ENCODE data around the gene USP22. TPM values are rescaled to one million over a fixed set of nuclear protein-coding genes. Genes with fewer than 3 reads are reported as not detected.

Gene USP22
- total and polyA plus RNA-seq, 4 donors = 27.2 to 109 (median 58.1) TPM

DNA sequence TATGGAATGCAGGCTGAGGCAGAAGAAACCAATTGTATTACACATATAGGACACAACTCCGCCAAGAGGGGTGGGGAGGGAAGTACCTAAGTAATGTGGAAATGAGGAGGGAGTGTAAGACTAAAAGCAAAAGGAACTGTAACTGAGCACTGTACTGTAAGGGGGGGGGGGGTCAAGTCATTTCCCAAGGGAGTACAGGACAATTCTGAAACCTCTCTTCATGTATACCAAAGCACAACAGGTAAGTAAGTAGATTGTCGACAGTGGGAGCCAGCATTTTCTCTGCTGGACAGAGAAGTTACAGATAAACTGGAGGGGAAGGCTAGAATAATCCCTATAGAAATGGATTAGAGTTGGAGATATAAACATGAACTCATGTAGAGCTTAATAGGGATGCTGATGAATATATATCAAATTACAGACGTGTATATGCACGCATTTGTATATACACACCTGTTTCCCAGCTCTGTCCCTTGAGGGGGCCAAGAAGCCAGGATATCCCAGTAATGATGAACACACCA, 6.4 kb downstream of the USP22 start:
- Histone ChIP-seq H3K36me3 (ENCODE audit: control insufficient read depth in 4 of 4, insufficient read depth in 3 of 4, low read depth in 1 of 4, low read length in 3 of 4) (peaks cover 0 to 2% (median 0%) of the 10 kb centered on the region in 4 donors), H3K9me3 (ENCODE audit: control insufficient read depth in 4 of 4, low read length in 3 of 4) (no peaks in the 10 kb centered on the region), H3K4me1 (ENCODE audit: control insufficient read depth in 4 of 4, insufficient read depth in 4 of 4, low read length in 3 of 4) (peaks cover 9 to 44% (median 31%) of the 10 kb centered on the region in 4 donors), H3K27ac (ENCODE audit: low read depth in 1 of 2, low read length in 2 of 2) (no peak overlapping the region), H3K4me3 (ENCODE audit: low read depth in 1 of 3, low read length in 3 of 3) (no peak overlapping the region), H3K9ac (ENCODE audit: low read depth in 1 of 2, low read length in 2 of 2) (no peak overlapping the region), H3K27me3 (ENCODE audit: control insufficient read depth in 4 of 4, insufficient read depth in 4 of 4, low read length in 3 of 4) (no peaks in the 10 kb centered on the region)
- 84% methylated on average over 4 of the region's 4 CpGs for WGBS
- DNase-seq (ENCODE audit: low spot score) = no peak
- no peak for TF ChIP-seq YY1 (IDR thresholded peaks at IDR 0.05)
- TF ChIP-seq GABPA (IDR thresholded peaks at IDR 0.05 in 1 of 2, conservative IDR thresholded peaks at IDR 0.05 in 1 of 2) = no peak
- TF ChIP-seq JUND (IDR thresholded peaks at IDR 0.05) = no peak
- no peak for TF ChIP-seq FOXA1 (IDR thresholded peaks at IDR 0.05)
- TF ChIP-seq, protein P1, sequence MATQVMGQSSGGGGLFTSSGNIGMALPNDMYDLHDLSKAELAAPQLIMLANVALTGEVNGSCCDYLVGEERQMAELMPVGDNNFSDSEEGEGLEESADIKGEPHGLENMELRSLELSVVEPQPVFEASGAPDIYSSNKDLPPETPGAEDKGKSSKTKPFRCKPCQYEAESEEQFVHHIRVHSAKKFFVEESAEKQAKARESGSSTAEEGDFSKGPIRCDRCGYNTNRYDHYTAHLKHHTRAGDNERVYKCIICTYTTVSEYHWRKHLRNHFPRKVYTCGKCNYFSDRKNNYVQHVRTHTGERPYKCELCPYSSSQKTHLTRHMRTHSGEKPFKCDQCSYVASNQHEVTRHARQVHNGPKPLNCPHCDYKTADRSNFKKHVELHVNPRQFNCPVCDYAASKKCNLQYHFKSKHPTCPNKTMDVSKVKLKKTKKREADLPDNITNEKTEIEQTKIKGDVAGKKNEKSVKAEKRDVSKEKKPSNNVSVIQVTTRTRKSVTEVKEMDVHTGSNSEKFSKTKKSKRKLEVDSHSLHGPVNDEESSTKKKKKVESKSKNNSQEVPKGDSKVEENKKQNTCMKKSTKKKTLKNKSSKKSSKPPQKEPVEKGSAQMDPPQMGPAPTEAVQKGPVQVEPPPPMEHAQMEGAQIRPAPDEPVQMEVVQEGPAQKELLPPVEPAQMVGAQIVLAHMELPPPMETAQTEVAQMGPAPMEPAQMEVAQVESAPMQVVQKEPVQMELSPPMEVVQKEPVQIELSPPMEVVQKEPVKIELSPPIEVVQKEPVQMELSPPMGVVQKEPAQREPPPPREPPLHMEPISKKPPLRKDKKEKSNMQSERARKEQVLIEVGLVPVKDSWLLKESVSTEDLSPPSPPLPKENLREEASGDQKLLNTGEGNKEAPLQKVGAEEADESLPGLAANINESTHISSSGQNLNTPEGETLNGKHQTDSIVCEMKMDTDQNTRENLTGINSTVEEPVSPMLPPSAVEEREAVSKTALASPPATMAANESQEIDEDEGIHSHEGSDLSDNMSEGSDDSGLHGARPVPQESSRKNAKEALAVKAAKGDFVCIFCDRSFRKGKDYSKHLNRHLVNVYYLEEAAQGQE (IDR thresholded peaks at IDR 0.05) = no peak
- no peak for TF ChIP-seq NR2F2 (IDR thresholded peaks at IDR 0.05)
- TF ChIP-seq, protein P2, sequence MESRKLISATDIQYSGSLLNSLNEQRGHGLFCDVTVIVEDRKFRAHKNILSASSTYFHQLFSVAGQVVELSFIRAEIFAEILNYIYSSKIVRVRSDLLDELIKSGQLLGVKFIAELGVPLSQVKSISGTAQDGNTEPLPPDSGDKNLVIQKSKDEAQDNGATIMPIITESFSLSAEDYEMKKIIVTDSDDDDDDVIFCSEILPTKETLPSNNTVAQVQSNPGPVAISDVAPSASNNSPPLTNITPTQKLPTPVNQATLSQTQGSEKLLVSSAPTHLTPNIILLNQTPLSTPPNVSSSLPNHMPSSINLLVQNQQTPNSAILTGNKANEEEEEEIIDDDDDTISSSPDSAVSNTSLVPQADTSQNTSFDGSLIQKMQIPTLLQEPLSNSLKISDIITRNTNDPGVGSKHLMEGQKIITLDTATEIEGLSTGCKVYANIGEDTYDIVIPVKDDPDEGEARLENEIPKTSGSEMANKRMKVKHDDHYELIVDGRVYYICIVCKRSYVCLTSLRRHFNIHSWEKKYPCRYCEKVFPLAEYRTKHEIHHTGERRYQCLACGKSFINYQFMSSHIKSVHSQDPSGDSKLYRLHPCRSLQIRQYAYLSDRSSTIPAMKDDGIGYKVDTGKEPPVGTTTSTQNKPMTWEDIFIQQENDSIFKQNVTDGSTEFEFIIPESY (IDR thresholded peaks at IDR 0.05) = no peak
- TF ChIP-seq, protein P3, sequence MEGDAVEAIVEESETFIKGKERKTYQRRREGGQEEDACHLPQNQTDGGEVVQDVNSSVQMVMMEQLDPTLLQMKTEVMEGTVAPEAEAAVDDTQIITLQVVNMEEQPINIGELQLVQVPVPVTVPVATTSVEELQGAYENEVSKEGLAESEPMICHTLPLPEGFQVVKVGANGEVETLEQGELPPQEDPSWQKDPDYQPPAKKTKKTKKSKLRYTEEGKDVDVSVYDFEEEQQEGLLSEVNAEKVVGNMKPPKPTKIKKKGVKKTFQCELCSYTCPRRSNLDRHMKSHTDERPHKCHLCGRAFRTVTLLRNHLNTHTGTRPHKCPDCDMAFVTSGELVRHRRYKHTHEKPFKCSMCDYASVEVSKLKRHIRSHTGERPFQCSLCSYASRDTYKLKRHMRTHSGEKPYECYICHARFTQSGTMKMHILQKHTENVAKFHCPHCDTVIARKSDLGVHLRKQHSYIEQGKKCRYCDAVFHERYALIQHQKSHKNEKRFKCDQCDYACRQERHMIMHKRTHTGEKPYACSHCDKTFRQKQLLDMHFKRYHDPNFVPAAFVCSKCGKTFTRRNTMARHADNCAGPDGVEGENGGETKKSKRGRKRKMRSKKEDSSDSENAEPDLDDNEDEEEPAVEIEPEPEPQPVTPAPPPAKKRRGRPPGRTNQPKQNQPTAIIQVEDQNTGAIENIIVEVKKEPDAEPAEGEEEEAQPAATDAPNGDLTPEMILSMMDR (IDR thresholded peaks at IDR 0.05; ENCODE audit: low read depth, low read length, missing input control) = no peak
- TF ChIP-seq, protein P4, sequence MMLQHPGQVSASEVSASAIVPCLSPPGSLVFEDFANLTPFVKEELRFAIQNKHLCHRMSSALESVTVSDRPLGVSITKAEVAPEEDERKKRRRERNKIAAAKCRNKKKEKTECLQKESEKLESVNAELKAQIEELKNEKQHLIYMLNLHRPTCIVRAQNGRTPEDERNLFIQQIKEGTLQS (IDR thresholded peaks at IDR 0.05) = no peak
- no peak for TF ChIP-seq SP1 (IDR thresholded peaks at IDR 0.05)
- no peak for TF ChIP-seq FOXA2 (IDR thresholded peaks at IDR 0.05)
- TF ChIP-seq HNF4A (conservative IDR thresholded peaks at IDR 0.05) = no peak
- no peak for TF ChIP-seq TAF1 (conservative IDR thresholded peaks at IDR 0.05)
- no peak for TF ChIP-seq RAD21 (IDR thresholded peaks at IDR 0.05)
- TF ChIP-seq, protein P5, sequence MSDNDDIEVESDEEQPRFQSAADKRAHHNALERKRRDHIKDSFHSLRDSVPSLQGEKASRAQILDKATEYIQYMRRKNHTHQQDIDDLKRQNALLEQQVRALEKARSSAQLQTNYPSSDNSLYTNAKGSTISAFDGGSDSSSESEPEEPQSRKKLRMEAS (IDR thresholded peaks at IDR 0.05) = no peak
- TF ChIP-seq HNF4G (IDR thresholded peaks at IDR 0.05) = no peak
- TF ChIP-seq EGR1 (IDR thresholded peaks at IDR 0.05; ENCODE audit: low read depth in 2 of 2) = no peak
- no peak for TF ChIP-seq RXRA (IDR thresholded peaks at IDR 0.05)

Data from liver (tissue), 9 donors.